ENCODE data around the gene TNNI2.
"Not testable (repeated sequence)": the region's sequence is repeated elsewhere in the genome, so short reads cannot be mapped to it uniquely, and the experiment has no call there.

The TNNI2 gene

DNA sequence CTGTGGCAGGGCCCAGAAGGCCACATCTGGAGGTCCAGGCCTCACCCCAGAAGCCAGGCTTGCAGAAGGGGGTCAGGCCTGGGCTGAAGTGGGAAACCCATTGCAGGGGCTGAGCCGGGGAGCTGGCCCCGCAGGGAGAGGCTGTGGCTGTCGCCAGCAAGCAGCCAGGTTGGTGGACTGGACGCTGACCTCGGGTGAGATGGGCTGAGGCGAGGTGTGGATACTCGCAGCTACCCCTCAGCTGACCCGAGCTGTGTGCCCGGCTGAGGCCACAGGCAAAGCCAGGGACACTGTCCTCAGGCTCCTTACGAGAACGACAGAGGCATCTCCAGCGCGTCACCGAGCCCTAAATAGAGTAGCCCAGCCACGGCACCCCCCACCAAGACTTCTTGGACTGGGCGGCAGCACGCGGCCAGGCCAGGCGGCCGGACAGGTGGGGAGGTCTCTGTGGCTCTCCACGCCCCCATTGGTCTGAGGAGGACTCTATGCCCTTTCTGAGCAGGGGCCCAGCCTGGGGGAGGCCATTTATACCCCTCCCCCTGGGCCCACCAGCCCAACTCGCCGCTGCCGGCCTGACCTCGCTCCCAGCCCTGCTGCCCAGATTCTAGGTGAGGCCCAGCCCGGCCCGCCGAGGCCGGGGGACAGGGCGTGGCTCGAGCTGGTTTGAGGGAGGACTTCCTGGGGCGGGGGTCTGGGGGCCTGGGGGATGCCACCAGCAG lies at the start of gene TNNI2:
TNNI2 (plus strand) TSS at position 556 of the 719 bp plus-strand sequence. CDS start 716 bp downstream, outside the sequence.
- H3K36me3 ChIP-seq (ENCODE audit: control insufficient read depth in 5 of 5, insufficient read depth in 5 of 5, low read length in 5 of 5), result no peaks in the 10 kb centered on the region
- peaks cover 0 to 10% (median 5%) of the 10 kb centered on the region in 5 donors for H3K27me3 ChIP-seq (ENCODE audit: control insufficient read depth in 5 of 5, insufficient read depth in 4 of 5, low read length in 5 of 5)
- H3K4me1 ChIP-seq (ENCODE audit: control insufficient read depth in 5 of 5, insufficient read depth in 5 of 5, low read length in 5 of 5), result peaks cover 0 to 28% (median 8%) of the 10 kb centered on the region in 5 donors
- no peak within 1 kb of the TSS for H3K4me3 ChIP-seq (ENCODE audit: low read depth in 1 of 5, low read length in 5 of 5)
- H3K9ac ChIP-seq (ENCODE audit: low read length in 5 of 5), result no peak within 1 kb of the TSS
- no peaks in the 10 kb centered on the region for H3K9me3 ChIP-seq (ENCODE audit: control insufficient read depth in 5 of 5, low read length in 5 of 5)
- no peak within 1 kb of the TSS for H3K27ac ChIP-seq (ENCODE audit: low read depth, low read length)

DNA sequence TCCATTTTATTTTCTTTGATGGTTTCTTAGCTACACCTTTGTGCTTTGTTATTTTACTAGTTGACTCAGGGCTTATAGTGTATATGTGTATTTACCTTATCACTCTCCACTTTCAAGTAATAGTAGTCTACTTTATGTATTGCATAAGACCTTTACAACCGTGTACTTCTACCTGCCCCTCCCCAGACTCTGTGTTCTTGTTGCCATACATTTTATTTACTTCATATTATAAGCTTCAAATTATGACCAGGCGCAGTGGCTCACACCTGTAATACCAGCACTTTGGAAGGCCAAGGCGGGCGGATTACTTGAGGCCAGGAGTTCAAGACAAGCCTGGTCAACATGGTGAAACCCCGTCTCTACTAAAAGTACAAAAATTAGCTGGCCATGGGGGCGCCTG lies 46.9 kb upstream of the TNNI2 start:
- H3K36me3 ChIP-seq (ENCODE audit: control insufficient read depth in 5 of 5, insufficient read depth in 5 of 5, low read length in 5 of 5), result no peaks in the 10 kb centered on the region
- no peak overlapping the region for H3K9ac ChIP-seq (ENCODE audit: low read length in 5 of 5)
- H3K27ac ChIP-seq (ENCODE audit: low read depth, low read length), result no peak overlapping the region
- no peaks in the 10 kb centered on the region for H3K4me1 ChIP-seq (ENCODE audit: control insufficient read depth in 5 of 5, insufficient read depth in 5 of 5, low read length in 5 of 5)
- peaks cover 0 to 9% (median 7%) of the 10 kb centered on the region in 5 donors for H3K27me3 ChIP-seq (ENCODE audit: control insufficient read depth in 5 of 5, insufficient read depth in 4 of 5, low read length in 5 of 5)
- H3K4me3 ChIP-seq (ENCODE audit: low read depth in 1 of 5, low read length in 5 of 5), result no peak overlapping the region
- no peaks in the 10 kb centered on the region for H3K9me3 ChIP-seq (ENCODE audit: control insufficient read depth in 5 of 5, low read length in 5 of 5)

DNA sequence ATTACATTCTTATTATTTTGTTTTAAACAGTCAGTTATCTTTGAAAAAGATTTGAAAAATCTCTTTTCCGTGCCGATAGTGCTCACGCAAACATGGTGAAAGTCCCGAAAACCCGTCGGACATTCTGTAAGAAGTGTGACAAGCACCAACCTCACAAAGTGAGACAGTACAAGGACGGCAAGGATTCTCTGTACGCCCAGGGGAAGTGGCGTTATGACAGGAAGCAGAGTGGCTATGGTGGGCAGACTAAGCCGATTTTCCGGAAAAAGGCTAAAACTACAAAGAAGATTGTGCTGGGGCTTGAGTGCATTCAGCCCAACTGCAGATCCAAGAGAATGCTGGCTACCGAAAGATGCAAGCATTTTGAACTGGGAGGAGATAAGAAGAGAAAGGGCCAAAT lies 46.3 kb upstream of the TNNI2 start:
- peaks cover 0 to 9% (median 8%) of the 10 kb centered on the region in 5 donors for H3K27me3 ChIP-seq (ENCODE audit: control insufficient read depth in 5 of 5, insufficient read depth in 4 of 5, low read length in 5 of 5)
- H3K4me1 ChIP-seq (ENCODE audit: control insufficient read depth in 5 of 5, insufficient read depth in 5 of 5, low read length in 5 of 5), result no peaks in the 10 kb centered on the region
- no peak overlapping the region for H3K4me3 ChIP-seq (ENCODE audit: low read depth in 1 of 5, low read length in 5 of 5)
- H3K9ac ChIP-seq (ENCODE audit: low read length in 5 of 5), result no peak overlapping the region
- no peaks in the 10 kb centered on the region for H3K36me3 ChIP-seq (ENCODE audit: control insufficient read depth in 5 of 5, insufficient read depth in 5 of 5, low read length in 5 of 5)
- H3K9me3 ChIP-seq (ENCODE audit: control insufficient read depth in 5 of 5, low read length in 5 of 5), result no peaks in the 10 kb centered on the region
- no peak overlapping the region for H3K27ac ChIP-seq (ENCODE audit: low read depth, low read length)

DNA sequence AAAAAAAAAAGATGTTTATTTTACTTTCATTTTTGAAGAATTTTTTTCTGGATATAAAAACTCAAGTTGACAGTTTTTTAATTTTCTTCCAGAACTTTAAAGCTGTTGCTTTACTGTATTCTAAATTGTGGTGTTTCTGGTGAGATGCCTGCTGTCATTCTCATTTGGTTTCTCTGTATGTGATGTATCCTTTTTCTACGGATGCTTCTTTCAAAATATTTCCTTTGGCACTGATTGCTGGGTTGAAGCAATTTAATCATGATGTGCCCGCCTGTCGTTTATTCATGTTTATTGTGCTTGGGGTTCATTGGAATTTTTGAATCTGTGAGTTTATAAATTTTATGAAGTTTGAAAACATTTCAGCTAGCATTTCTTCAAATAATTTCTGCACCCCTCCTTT lies 45.7 kb upstream of the TNNI2 start:
- Histone ChIP-seq H3K9ac (ENCODE audit: low read length in 5 of 5) (no peak overlapping the region), H3K4me1 (ENCODE audit: control insufficient read depth in 5 of 5, insufficient read depth in 5 of 5, low read length in 5 of 5) (no peaks in the 10 kb centered on the region), H3K4me3 (ENCODE audit: low read depth in 1 of 5, low read length in 5 of 5) (no peak overlapping the region), H3K27me3 (ENCODE audit: control insufficient read depth in 5 of 5, insufficient read depth in 4 of 5, low read length in 5 of 5) (peaks cover 0 to 12% (median 9%) of the 10 kb centered on the region in 5 donors), H3K27ac (ENCODE audit: low read depth, low read length) (no peak overlapping the region), H3K9me3 (ENCODE audit: control insufficient read depth in 5 of 5, low read length in 5 of 5) (no peaks in the 10 kb centered on the region), H3K36me3 (ENCODE audit: control insufficient read depth in 5 of 5, insufficient read depth in 5 of 5, low read length in 5 of 5) (no peaks in the 10 kb centered on the region)

DNA sequence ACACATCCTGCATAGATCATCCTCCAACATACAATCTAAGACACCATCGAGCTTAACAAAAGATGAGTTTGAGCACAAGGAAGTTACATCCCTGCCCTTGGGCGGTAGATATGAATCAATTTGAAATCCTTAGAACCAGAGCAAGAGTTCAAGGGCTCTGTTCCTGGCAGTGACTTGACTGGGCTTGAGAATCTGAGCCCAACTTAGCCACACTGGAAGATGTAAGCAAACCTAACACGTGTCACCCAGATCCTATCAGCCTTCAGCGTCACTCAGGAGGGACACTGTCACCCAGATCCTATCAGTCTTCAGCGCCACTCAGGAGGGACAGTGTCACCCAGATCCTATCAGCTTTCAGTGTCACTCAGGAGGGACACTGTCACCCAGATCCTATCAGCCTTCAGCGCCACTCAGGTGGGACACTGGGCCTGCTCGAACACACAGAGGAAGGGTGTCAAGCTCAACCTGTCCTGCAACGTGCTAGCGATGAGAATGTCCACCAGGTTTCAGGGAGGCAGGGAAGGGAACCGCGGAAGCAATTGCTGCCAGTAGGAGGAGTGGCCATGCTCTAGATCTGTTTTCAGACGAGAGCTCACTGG lies 42.3 kb upstream of the TNNI2 start:
- Histone ChIP-seq H3K27ac (ENCODE audit: low read depth, low read length) (no peak overlapping the region), H3K36me3 (ENCODE audit: control insufficient read depth in 5 of 5, insufficient read depth in 5 of 5, low read length in 5 of 5) (no peaks in the 10 kb centered on the region), H3K9ac (ENCODE audit: low read length in 5 of 5) (no peak overlapping the region), H3K4me1 (ENCODE audit: control insufficient read depth in 5 of 5, insufficient read depth in 5 of 5, low read length in 5 of 5) (no peaks in the 10 kb centered on the region), H3K4me3 (ENCODE audit: low read depth in 1 of 5, low read length in 5 of 5) (no peak overlapping the region), H3K9me3 (ENCODE audit: control insufficient read depth in 5 of 5, low read length in 5 of 5) (no peaks in the 10 kb centered on the region), H3K27me3 (ENCODE audit: control insufficient read depth in 5 of 5, insufficient read depth in 4 of 5, low read length in 5 of 5) (peaks cover 0 to 15% (median 9%) of the 10 kb centered on the region in 5 donors)

DNA sequence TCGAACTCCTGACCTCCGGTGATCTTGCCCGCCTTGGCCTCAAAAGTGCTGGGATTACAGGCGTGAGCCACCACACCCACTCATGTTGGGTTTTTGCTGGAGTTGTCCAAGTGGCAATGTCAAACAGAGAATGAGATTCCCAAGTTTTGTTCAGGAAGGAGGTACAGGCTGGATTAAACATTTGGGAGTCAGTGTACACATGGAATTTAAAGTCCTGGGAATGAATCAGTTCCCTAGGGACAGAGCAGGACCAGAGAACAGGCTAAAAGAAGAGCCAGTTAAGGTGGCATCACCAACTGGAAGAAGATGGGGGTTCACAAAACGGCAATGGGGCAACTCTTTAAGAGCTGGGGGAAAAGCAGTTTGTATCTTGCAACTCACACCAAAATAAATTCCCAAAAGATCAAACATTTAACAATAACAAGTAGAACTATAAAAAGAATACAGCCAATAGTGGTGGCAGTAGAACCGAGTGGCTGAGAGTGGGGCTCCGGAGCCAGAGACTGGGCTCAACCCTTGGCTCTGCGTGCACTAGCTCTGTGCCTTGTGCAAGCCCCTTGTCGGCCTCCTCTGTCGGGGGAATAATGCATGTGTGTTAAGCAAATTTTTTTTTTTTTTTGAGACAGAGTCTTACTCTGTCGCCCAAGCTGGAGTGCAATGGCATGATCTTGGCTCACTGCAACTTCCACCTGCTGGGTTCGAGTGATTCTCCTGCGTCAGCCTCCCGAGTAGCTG lies 41.2 kb upstream of the TNNI2 start:
- Histone ChIP-seq H3K27ac (ENCODE audit: low read depth, low read length) (no peak overlapping the region), H3K27me3 (ENCODE audit: control insufficient read depth in 5 of 5, insufficient read depth in 4 of 5, low read length in 5 of 5) (peaks cover 0 to 15% (median 9%) of the 10 kb centered on the region in 5 donors), H3K9me3 (ENCODE audit: control insufficient read depth in 5 of 5, low read length in 5 of 5) (no peaks in the 10 kb centered on the region), H3K4me3 (ENCODE audit: low read depth in 1 of 5, low read length in 5 of 5) (no peak overlapping the region), H3K4me1 (ENCODE audit: control insufficient read depth in 5 of 5, insufficient read depth in 5 of 5, low read length in 5 of 5) (no peaks in the 10 kb centered on the region), H3K36me3 (ENCODE audit: control insufficient read depth in 5 of 5, insufficient read depth in 5 of 5, low read length in 5 of 5) (no peaks in the 10 kb centered on the region), H3K9ac (ENCODE audit: low read length in 5 of 5) (no peak overlapping the region)

DNA sequence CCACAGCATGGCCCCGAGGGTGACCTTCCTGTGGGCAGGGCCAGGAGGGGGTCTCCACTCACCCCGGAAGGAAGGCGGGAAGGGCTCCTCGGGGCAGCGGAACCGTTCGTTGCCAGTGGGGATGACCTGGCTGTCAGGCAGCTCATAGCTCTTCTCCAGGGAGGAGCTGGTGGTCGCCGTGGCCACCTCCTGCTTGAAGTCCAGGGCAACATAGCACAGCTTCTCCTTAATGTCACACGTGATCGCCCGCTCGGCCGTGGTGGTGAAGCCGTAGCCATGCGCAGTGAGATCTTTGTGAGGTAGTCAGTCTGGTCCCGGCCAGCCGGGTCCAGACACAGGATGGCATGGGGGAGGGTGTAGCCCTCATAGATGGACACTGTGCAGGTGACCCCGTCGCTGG lies 35.5 kb upstream of the TNNI2 start:
- Histone ChIP-seq H3K36me3 (ENCODE audit: control insufficient read depth in 5 of 5, insufficient read depth in 5 of 5, low read length in 5 of 5) (no peaks in the 10 kb centered on the region), H3K27me3 (ENCODE audit: control insufficient read depth in 5 of 5, insufficient read depth in 4 of 5, low read length in 5 of 5) (peaks cover 0 to 11% (median 8%) of the 10 kb centered on the region in 5 donors), H3K4me3 (ENCODE audit: low read depth in 1 of 5, low read length in 5 of 5) (no peak overlapping the region), H3K27ac (ENCODE audit: low read depth, low read length) (no peak overlapping the region), H3K9ac (ENCODE audit: low read length in 5 of 5) (no peak overlapping the region), H3K4me1 (ENCODE audit: control insufficient read depth in 5 of 5, insufficient read depth in 5 of 5, low read length in 5 of 5) (no peaks in the 10 kb centered on the region), H3K9me3 (ENCODE audit: control insufficient read depth in 5 of 5, low read length in 5 of 5) (no peaks in the 10 kb centered on the region)

DNA sequence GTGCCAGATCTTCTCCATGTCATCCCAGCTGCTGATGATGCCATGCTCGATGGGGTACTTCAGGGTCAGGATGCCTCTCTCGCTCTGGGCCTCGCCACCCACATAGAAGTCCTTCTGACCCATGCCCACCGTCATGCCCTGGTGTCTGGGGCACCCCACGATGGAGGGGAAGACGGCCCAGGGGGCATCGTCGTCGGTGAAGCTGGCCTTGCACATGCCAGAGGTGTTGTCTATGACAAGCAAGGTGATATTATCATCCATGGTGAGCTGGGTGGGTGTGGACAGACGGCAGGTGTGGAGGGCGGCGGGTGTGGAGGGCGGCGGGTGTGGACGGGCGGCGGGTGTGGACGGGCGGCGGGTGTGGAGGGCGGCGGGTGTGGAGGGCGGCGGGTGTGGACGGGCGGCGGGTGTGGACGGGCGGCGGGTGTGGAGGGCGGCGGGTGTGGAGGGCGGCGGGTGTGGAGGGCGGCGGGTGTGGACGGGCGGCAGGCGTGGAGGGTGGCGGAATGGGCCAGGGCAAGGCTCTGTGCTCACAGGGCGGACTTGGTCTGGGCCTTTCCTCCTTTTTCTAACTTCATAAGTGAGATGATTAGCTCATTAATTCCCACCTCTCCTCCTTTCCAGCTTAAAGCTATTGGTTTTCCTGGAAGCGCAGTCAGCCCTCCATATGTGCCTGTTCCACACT lies 34.8 kb upstream of the TNNI2 start:
- H3K9me3 ChIP-seq (ENCODE audit: control insufficient read depth in 5 of 5, low read length in 5 of 5); H3K9ac ChIP-seq (ENCODE audit: low read length in 5 of 5); H3K4me3 ChIP-seq (ENCODE audit: low read depth in 1 of 5, low read length in 5 of 5); H3K4me1 ChIP-seq (ENCODE audit: control insufficient read depth in 5 of 5, insufficient read depth in 5 of 5, low read length in 5 of 5); H3K27ac ChIP-seq (ENCODE audit: low read depth, low read length); H3K36me3 ChIP-seq (ENCODE audit: control insufficient read depth in 5 of 5, insufficient read depth in 5 of 5, low read length in 5 of 5); H3K27me3 ChIP-seq (ENCODE audit: control insufficient read depth in 5 of 5, insufficient read depth in 4 of 5, low read length in 5 of 5): not testable (repeated sequence)

DNA sequence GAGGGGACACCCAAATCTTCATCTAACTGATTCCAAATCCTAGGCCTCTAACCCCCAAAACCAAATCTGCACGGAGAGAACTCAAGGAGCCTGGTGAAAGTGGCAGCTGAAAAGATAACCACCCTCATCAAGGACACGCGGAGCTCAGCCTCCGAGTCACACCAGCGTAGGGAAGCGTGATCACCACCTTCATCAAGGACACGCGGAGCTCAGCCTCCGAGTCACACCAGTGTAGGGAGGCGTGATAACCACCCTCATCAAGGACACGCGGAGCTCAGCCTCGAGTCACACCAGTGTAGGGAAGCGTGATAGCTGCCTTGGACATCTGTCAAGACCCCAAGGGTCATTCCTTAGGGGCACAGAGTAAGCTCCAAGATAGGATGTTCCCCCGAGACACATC lies 33.3 kb upstream of the TNNI2 start:
- H3K27me3 ChIP-seq (ENCODE audit: control insufficient read depth in 5 of 5, insufficient read depth in 4 of 5, low read length in 5 of 5), result peaks cover 0 to 10% (median 5%) of the 10 kb centered on the region in 5 donors
- no peak overlapping the region for H3K27ac ChIP-seq (ENCODE audit: low read depth, low read length)
- H3K4me1 ChIP-seq (ENCODE audit: control insufficient read depth in 5 of 5, insufficient read depth in 5 of 5, low read length in 5 of 5), result no peaks in the 10 kb centered on the region
- H3K9ac ChIP-seq (ENCODE audit: low read length in 5 of 5), result no peak overlapping the region
- H3K9me3 ChIP-seq (ENCODE audit: control insufficient read depth in 5 of 5, low read length in 5 of 5), result no peaks in the 10 kb centered on the region
- no peak overlapping the region for H3K4me3 ChIP-seq (ENCODE audit: low read depth in 1 of 5, low read length in 5 of 5)
- H3K36me3 ChIP-seq (ENCODE audit: control insufficient read depth in 5 of 5, insufficient read depth in 5 of 5, low read length in 5 of 5), result no peaks in the 10 kb centered on the region
